Measurements from ENCODE around the gene PARPBP. TPM values are rescaled to one million over a fixed set of nuclear protein-coding genes. Genes with fewer than 3 reads are reported as not detected.
A peak's percentile ranks its signal among the peaks of the same experiment; 100 is the strongest.
"Not testable (repeated sequence)": the region's sequence is repeated elsewhere in the genome, so short reads cannot be mapped to it uniquely, and the experiment has no call there.

Gene PARPBP
- 4.2 and 6.0 TPM in 2 replicates for polyA plus RNA-seq (2011; rRNA removed)
- polyA minus RNA-seq (2011; rRNA and poly(A)+ RNA removed): 1.4 and 2.6 TPM in 2 replicates

DNA sequence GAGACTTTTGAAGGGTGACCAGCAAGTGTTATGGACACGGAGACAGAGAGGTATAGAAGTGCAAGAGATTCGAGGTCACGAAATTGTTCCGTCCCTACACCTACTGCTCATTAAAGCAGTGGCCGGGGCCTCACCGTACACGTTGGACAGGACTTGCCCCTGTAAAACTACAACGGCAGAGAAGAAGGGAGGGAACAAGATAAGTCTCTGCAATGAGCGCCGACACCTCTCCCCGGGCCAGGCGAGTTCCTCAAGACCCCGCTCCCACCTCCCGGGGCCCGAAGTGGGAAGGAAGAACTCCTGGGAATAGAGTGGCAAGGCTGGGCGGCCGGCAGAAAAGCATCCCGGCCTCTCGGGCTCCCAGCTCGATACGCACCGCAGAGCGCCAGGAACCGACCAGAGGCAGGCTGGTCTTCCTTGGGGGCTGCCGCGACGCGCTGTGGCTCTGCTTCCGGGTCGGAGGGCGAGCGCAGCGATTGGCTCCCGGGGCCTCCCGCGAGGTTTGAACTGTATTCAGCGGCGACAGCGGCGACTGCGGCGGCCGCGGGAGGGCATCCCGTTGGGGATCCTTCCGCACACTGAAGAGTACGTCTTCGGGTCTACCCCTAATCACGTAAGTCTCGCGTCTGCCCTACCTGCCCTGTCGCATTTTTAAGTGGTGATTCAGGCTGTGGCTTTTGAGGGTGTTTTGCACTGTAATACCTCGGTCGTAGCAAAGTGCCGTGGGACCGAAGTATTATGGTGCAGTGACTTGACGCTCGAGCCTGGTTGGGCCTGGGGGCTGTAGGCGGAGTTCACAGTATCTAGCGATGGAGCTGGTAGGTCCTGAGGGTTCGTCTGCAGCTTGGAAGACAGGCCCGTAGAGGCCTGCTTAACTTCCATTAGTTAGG, at the start of gene PARPBP, which contains the start of gene NUP37:
Gene PARPBP (plus strand): TSS at position 510 of the 890 bp plus-strand sequence. CDS start 3,706 bp downstream, outside the sequence.
Gene NUP37 (minus strand): TSS at position 441 of the 890 bp plus-strand sequence. CDS start 1,596 bp downstream, outside the sequence.
- peak; percentile 50 for DNase-seq (ENCODE audit: low read depth, low spot score)
- ChIA-PET CTCF (no interaction called here), POLR2A (interaction anchor here (0.6 kb wide), 1 partner anchor 23 kb away, joined by 5 read pairs; no protein-coding TSS in a partner anchor)
- Histone ChIP-seq H3K9me3 (ENCODE audit: control insufficient read depth, insufficient read depth, low read length) (no peaks in the 10 kb centered on the region), H3K27me3 (ENCODE audit: control insufficient read depth, insufficient read depth, low read length) (no peaks in the 10 kb centered on the region), H3K4me3 (ENCODE audit: low read depth, low read length) (peak within 1 kb of the TSS; percentile 85), H3K27ac (ENCODE audit: low read depth, low read length) (peak within 1 kb of the TSS; percentile 79)
- TF ChIP-seq, protein P1, sequence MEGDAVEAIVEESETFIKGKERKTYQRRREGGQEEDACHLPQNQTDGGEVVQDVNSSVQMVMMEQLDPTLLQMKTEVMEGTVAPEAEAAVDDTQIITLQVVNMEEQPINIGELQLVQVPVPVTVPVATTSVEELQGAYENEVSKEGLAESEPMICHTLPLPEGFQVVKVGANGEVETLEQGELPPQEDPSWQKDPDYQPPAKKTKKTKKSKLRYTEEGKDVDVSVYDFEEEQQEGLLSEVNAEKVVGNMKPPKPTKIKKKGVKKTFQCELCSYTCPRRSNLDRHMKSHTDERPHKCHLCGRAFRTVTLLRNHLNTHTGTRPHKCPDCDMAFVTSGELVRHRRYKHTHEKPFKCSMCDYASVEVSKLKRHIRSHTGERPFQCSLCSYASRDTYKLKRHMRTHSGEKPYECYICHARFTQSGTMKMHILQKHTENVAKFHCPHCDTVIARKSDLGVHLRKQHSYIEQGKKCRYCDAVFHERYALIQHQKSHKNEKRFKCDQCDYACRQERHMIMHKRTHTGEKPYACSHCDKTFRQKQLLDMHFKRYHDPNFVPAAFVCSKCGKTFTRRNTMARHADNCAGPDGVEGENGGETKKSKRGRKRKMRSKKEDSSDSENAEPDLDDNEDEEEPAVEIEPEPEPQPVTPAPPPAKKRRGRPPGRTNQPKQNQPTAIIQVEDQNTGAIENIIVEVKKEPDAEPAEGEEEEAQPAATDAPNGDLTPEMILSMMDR (IDR thresholded peaks at IDR 0.05; ENCODE audit: low read depth, low read length): no peak

- H3K9me3 ChIP-seq (ENCODE audit: control insufficient read depth, insufficient read depth, low read length); CTCF ChIA-PET; H3K4me3 ChIP-seq (ENCODE audit: low read depth, low read length); H3K27ac ChIP-seq (ENCODE audit: low read depth, low read length); DNase-seq (ENCODE audit: low read depth, low spot score); POLR2A ChIA-PET; H3K27me3 ChIP-seq (ENCODE audit: control insufficient read depth, insufficient read depth, low read length): not testable (repeated sequence)
Measured at GRCh38 chr12:102072092-102072491, 47.9 kb upstream of the PARPBP start.

- Histone ChIP-seq H3K27ac (ENCODE audit: low read depth, low read length) (no peak overlapping the region), H3K9me3 (ENCODE audit: control insufficient read depth, insufficient read depth, low read length) (no peaks in the 10 kb centered on the region), H3K27me3 (ENCODE audit: control insufficient read depth, insufficient read depth, low read length) (no peaks in the 10 kb centered on the region), H3K4me3 (ENCODE audit: low read depth, low read length) (no peak overlapping the region)
- ChIA-PET POLR2A (no interaction called here), CTCF (interaction anchor here (0.6 to 2.1 kb wide), 2 partner anchors 141 to 417 kb away, joined by 3 to 5 read pairs; no protein-coding TSS in a partner anchor)
- TF ChIP-seq, protein P1 (IDR thresholded peaks at IDR 0.05; ENCODE audit: low read depth, low read length): no peak
- no peak for DNase-seq (ENCODE audit: low read depth, low spot score)
Measured at GRCh38 chr12:102080842-102081241, 39.1 kb upstream of the PARPBP start.

GRCh38 chr12:102089228-102089835, 30.7 kb upstream of the PARPBP start:
- H3K27ac ChIP-seq (ENCODE audit: low read depth, low read length); H3K4me3 ChIP-seq (ENCODE audit: low read depth, low read length); DNase-seq (ENCODE audit: low read depth, low spot score); H3K27me3 ChIP-seq (ENCODE audit: control insufficient read depth, insufficient read depth, low read length); POLR2A ChIA-PET; H3K9me3 ChIP-seq (ENCODE audit: control insufficient read depth, insufficient read depth, low read length): not testable (repeated sequence)
- CTCF ChIA-PET: interaction anchor here (0.8 kb wide), 1 partner anchor 12 kb away, joined by 4 read pairs; no protein-coding TSS in a partner anchor

DNA sequence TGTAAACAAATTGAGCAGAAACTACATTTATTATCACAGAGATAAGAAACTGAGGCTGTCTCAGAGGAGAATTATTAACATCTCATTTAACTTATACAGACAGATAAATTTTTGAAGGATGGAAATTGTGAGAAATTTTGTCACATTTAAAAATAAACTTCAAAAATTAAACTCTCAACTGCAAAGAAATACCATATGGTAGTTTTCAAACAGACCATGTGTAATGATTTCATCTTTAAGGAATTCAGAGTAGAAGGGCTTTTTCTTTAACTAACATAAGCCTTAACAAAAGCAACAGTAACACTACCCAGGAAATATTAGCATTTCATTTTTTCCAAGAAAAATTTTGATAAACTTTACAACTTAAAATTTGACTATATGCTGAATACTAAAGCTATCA, 26.7 kb upstream of the PARPBP start:
- TF ChIP-seq, protein P1 (IDR thresholded peaks at IDR 0.05; ENCODE audit: low read depth, low read length): no peak
- Histone ChIP-seq H3K4me3 (ENCODE audit: low read depth, low read length) (no peak overlapping the region), H3K27me3 (ENCODE audit: control insufficient read depth, insufficient read depth, low read length) (no peaks in the 10 kb centered on the region), H3K9me3 (ENCODE audit: control insufficient read depth, insufficient read depth, low read length) (peaks cover 7% of the 10 kb centered on the region), H3K27ac (ENCODE audit: low read depth, low read length) (no peak overlapping the region)
- POLR2A ChIA-PET: no interaction called here
- CTCF ChIA-PET: interaction anchor here (0.6 to 7.3 kb wide), 5 partner anchors 154 to 390 kb away, joined by 3 to 80 read pairs (median 7); no protein-coding TSS in a partner anchor
- DNase-seq (ENCODE audit: low read depth, low spot score): no peak
